Amniotic epithelial cell (primary cell): ENCODE results near the gene TMEM35B.
"Not testable (repeated sequence)": the region's sequence is repeated elsewhere in the genome, so short reads cannot be mapped to it uniquely, and the experiment has no call there.

Experiments
- DNase-seq: peaks from one replicate; pipeline ENCODE4 v3.0.0-alpha.2; 2010; ENCODE audit warnings: low read depth

TMEM35B gene

DNA sequence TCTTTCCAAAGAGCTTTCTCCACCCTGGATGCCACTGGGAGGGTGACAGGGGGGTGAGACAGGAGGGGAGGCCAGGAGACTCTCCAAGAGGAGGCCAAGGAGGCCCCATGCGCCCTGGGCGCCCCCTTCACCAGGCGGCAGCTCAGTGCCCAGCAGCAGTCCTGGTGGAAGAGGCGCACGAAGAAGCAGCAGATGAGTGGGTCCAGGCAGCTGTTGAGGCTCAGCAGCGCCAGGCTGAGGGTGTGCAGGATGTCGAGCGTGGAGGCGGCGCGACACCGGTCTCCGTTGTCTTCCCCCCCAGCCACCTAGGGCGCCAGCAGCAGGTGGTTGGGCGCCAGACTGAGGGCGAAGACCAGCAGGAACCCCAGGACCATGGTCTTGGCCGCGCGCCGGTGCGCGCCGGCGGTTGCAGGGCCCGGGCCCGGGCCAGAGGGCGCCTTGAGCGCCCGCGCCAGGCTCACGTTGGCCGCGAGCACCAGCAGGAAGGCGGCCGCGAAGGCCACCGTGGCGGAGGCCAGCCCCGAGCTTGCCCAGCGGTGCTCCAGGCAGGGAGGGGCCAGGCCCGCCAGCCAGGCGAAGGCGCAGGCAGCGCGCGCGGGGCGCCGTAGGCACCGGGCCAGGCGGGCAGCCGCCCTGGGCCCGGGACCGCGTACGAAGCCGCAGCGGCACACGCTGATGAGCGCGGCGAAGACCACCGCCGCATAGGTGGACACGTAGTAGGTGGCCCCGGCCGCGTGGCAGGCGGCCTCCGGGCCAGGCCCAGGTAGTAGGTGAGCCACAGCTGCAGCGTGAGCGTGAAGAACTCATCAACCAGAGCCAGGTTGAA lies 8.6 kb downstream of the TMEM35B start:
- no peak for DNase-seq

DNA sequence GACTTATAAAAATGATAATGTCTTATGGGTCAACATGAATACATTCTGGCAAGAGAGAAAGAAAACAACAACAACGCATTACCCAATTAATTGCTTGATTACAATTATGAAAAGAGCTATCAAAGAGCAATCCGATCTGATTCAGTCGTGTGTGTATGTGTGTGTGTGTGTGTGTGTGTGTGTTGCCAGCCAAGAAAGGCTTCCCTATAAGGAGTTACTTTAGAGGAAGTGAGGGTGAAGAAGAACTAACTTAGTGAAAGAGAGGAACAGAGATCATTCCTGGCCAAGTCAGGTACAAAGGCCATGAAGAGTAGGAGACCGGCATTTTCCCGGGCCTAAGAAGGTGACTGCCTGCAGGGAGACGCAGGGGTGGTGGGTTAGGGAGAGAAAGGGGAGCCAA lies 9.4 kb downstream of the TMEM35B start:
- no peak for DNase-seq

DNA sequence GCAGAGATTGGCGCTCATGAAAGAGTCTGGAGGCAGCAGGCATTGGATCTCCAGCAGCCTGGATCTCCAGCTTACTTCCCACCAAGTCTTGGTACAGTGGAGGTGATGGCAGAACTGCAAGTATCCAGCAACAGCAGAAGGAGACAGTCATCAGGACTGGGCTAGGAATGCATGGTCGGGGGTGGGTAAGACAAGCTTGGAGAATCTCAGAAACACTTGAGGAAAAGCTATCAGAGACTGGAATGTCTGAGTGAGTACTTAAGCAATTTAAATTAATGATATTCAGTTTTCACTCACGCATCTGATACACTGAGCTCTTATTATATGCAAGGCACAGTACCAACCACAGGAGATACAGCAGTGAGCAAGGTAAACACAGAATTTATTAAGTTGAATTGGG lies 9.8 kb downstream of the TMEM35B start:
- peak; percentile 33 for DNase-seq

DNA sequence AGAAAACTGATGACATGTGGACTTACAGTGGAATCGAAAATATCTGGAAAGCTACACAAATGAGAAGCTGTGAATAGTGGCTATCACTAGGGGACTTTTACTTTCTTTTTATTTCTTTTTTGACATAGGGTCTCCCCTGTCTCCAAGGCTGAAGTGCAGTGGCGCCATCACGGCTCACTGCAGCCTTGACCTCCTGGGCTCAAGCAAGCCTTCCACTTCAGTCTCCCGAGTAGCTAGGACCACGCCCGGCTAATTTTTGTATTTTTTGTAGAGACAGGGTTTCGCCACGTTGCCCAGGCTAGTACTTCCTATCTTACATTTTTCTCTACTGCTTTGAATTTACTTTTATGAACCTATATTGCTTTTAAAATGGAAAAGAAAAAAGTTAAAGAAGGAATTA lies 10.5 kb downstream of the TMEM35B start:
- no peak for DNase-seq

DNA sequence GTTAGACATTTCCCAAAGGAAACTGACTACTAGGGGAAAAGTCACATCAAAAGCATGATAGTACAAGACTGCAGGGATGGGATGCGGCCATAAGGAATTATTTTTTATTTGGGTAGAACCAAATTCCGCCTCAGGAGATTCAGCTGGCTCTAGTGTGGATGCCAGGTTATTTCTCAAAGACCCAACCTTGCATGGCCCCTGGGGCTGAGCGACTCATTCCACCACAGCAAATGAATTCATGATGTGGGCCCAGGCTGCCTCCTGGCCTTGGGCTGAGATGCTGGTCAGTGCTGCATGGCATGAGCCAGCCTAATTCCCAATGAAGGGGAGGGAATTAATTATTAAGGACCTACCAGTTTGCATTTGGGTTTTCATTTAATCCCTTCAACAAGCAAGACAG lies 11.8 kb downstream of the TMEM35B start:
- DNase-seq, result no peak

DNA sequence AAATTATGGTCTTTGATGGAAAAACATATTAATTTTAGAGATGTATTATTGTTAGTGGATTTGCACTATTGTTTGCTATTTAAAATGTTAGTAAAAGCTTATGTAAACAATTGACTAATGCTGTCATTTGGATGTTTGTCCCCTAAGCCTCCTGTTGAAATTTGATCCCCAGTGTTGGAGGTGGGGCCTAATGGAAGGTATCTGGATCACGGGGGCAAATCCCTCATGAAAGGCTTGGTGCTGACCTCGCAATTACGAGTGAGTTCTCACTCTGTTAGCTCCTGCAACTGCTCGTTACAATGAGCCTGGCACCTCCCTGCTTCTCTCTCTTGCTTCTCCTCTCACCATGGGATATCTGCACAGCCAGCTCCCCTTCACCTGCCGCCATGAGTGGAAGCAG lies 14.3 kb downstream of the TMEM35B start:
- no peak for DNase-seq

DNA sequence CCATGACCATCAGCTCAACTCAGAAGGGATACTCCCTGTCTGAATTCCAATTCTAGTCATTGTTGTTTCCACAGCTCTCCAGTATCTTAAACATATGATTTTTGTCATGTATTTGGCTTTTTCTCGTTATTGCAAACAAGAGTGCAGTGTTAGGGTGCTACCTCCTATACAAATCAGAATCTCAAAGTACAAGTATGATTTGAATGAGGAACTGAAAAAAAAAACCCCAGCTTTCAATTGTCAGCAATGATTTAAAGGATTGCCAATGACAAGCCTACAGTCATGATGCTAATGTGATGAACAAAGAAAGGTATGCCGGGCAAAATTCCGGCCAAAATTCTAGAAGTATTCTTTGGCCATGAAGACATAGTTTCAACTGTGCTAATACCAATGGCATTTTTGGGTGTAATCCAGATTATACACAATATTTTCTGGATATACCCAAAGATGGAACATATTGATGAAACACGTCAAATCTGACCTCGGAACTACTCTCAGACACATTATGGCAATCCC lies 14.9 kb downstream of the TMEM35B start:
- DNase-seq, result no peak

DNA sequence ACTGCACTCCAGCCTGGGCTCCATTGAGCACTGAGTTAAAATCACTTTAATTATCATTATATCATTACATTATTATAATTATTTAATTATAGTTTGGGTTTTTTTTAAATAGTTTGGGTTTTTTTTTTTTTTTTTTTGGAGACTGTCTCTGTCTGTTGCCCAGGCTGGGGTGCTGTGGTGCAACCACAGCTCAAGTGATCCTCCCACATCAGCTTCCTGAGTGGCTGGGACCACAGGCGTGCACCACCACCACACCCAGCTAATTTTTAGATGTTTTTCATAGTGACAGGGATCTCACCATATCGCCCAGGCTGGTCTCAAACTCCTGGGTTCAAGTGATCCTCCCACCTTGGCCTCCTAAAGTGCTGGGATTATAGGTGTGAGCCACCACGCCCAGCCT lies 16.9 kb downstream of the TMEM35B start:
- not testable (repeated sequence) for DNase-seq

DNA sequence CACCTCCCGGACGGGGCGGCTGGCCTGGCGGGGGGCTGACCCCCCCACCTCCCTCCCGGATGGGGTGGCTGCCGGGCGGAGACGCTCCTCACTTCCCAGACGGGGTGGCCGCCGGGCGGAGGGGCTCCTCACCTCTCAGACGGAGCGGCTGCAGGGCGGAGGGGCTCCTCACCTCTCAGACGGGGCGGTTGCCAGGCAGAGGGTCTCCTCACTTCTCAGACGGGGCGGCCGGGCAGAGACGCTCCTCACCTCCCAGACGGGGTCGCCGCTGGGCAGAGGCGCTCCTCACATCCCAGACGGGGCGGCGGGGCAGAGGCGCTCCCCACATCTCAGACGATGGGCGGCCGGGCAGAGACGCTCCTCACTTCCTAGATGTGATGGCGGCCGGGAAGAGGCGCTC lies 17.5 kb downstream of the TMEM35B start:
- not testable (repeated sequence) for DNase-seq

DNA sequence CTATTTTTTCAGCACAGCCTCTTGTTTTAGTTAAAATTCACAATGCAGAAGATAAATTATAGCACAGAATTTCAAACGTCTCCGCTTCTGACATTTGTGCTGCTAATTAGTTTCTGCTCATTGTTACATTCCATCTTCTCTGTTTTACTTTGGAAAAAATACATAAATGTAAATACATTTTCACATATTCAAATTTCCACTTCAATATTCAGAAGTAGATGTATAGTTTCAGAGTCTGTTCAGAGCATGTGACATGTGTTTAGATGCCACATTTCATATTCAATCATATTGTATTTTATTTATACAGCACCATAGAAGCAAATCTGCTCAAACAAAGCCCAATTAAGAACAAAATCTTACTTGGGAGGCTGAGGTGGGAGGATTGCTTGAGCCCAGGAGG lies 19.6 kb downstream of the TMEM35B start:
- DNase-seq, result no peak

DNA sequence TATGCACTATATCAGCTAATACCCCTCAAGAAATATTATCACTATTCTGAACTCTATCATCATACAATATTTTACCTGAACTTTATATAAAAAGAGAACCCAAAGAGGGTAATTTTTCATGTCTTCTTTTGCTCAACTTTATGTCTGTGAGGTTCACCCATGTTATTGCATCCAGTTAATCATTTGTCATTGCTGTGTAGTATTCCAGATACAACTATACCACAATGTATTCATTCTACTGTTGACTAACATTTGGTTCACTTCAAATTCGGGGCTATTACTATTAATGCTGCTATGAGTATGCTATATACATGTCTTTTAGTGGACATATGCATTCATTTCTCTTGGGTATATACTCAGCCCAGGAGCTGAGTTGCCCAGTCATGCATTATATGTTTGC lies 34.7 kb downstream of the TMEM35B start:
- DNase-seq, result no peak

DNA sequence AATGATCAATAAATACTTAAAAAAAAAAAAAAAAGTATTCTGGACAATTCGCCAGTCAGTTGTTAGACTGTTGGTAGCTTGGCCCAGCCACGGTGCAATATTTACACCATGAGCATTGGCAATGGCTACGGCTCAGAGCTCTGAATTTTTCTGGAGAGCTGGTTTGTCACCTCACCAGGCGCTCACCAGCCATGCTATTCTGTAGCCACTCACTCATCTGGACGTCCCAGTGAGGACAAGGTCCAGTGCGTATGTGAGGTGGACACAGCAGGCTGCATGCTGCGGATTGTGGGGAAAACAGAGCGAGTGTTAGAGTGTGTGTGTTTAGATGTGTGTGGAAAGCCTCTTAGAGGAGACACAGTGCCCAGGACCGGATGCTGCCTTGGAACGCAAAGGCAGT lies 36.4 kb downstream of the TMEM35B start:
- not testable (repeated sequence) for DNase-seq

DNA sequence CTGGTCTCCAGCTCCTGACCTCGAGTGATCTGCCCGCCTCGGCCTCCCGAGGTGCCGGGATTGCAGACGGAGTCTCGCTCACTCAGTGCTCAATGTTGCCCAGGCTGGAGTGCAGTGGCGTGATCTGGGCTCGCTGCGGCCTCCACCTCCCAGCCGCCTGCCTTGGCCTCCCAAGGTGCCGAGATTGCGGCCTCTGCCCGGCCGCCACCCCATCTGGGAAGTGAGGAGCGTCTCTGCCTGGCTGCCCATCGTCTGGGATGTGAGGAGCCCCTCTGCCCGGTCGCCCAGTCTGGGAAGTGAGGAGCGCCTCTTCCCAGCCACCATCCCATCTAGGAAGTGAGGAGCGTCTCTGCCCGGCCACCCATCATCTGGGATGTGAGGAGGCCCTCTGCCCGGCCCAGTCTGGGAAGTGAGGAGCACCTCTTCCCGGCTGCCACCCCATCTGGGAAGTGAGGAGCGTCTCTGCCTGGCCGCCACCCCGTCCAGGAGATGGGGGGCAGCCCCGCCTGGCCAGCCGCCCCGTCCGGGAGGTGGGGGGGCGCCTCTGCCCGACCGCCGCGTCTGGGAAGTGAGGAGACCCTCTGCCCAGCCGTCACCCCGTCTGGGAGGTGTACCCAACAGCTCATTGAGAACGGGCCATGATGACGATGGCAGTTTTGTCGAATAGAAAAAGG lies 37.4 kb downstream of the TMEM35B start:
- DNase-seq, result not testable (repeated sequence)

DNA sequence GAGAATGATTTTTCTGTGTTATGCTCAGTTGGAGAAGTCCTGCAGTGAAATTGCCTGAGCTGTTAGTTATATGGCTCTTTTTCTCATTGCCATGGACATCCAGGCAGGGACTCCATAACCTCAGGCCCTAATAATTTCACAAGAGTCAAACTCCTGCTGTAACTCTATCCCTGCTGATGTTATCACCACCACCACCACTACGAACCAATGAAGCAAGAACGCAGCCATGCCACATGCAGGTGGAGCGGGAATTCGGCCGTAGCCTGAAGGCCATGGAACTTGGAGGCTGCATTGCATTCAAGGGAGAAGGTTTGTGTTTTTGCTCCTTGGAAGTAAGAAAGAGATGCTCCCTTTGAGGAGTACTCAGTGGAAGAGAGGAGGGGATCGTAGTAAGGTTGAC lies 38.9 kb downstream of the TMEM35B start:
- DNase-seq, result no peak

DNA sequence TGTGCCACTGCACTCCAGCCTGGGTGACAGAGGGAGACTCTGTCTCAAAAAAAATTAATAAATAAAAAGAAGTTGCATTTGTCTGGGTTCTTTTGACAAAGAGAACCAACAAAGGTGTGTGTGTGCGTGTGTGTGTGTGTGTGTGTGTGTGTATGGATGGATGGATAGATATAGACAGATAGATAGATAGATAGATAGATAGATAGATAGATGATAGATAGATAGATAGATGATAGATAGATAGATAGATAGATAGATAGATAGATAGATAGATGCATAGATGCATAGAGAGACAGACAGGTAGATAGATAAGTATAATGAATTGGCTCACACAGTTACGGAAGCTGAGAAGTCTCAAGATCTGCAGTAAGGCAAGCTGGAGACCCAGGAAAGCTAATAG lies 43.3 kb downstream of the TMEM35B start:
- DNase-seq, result not testable (repeated sequence)
